LNCAP (cell line): ENCODE data around the gene ZNF281.

Experiments used
- TF ChIP-seq, protein P1 (sequence below): fragments of 450-650 bp; IDR thresholded peaks from 2 replicates; pipeline ENCODE4 v1.5.1; 2017; ENCODE audit warnings: mild to moderate bottlenecking

Gene ZNF281

DNA sequence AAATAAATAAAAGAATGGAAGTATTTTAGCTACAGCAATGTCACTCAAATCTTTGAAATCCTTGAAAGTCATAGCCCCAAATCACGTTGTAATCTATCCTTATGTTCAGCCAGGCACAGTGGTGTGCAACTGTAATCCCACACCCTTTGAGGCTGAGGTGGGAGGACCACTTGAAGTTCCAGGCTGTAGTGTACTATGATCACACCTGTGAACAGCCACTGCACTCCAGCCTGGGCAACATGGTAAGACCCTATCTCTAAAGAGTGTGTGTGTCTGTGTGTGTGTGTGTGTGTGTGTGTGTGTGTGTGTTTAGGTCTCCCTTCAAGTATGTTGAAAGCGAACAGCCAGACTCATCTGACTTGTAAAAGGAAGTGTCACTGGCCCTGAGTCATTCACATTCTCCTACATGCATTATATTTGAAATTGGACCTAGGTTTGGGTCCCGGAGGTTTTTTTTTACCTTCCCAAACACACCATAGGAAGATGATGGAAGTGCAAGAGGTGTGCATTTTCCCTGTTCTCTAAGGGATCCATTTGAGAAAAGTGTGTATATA, 50.1 kb downstream of the ZNF281 start:
- TF ChIP-seq, protein P1, sequence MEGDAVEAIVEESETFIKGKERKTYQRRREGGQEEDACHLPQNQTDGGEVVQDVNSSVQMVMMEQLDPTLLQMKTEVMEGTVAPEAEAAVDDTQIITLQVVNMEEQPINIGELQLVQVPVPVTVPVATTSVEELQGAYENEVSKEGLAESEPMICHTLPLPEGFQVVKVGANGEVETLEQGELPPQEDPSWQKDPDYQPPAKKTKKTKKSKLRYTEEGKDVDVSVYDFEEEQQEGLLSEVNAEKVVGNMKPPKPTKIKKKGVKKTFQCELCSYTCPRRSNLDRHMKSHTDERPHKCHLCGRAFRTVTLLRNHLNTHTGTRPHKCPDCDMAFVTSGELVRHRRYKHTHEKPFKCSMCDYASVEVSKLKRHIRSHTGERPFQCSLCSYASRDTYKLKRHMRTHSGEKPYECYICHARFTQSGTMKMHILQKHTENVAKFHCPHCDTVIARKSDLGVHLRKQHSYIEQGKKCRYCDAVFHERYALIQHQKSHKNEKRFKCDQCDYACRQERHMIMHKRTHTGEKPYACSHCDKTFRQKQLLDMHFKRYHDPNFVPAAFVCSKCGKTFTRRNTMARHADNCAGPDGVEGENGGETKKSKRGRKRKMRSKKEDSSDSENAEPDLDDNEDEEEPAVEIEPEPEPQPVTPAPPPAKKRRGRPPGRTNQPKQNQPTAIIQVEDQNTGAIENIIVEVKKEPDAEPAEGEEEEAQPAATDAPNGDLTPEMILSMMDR: no peak

DNA sequence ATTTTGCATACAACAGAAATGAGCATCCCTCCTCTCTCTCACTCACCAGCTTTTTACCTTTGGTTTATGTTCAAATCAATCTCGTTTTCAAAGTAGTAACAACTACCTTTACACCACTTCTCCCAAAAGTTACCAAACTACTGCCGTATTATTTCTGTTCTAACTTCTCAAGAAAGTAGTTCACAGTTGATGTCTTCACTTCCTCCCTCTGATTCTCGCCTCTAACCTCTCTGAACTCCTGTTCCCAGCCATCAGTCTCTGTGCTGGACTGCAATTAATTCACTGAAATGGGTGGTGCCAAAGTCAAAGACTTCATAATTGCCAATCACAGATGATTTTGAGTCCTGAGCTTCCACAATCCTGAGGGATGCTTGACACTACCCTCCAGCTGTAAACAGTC, 54.0 kb downstream of the ZNF281 start:
- TF ChIP-seq, protein P1: no peak
